ENCODE data around the gene FAF2.

GRCh38 chr5:176538230-176538988 lies 90.2 kb downstream of the FAF2 start:
- TF ChIP-seq CTCF (conservative IDR thresholded peaks at IDR 0.05) = no peak
- TF ChIP-seq ZFX (IDR thresholded peaks at IDR 0.05) = no peak
